Uterus (tissue), 4 donors: ENCODE measurements around the gene SNAI1. TPM values are rescaled to one million over a fixed set of nuclear protein-coding genes. Genes with fewer than 3 reads are reported as not detected.

Experiments used
- DNase-seq, 2 donors: peaks; one replicate each; pipeline ENCODE4 v3.0.0-alpha.2; 2019 to 2020
- H3K27ac ChIP-seq, 2 donors: fragments of 200-600 bp; sonication (generic); 1 replicate in 1 of 2; 2 replicates in 1 of 2; pipeline ENCODE4 v1.5.1; 2016 to 2018
- H3K27me3 ChIP-seq, 2 donors: fragments of 200-600 bp; sonication (generic); one replicate each; pipeline ENCODE4 v1.5.1; 2018 to 2019; ENCODE audit warnings: control low read depth in 1 of 2
- H3K36me3 ChIP-seq, 2 donors: fragments of 200-600 bp; sonication (generic); one replicate each; pipeline ENCODE4 v1.5.1; 2019; ENCODE audit warnings: control low read depth in 1 of 2
- H3K4me1 ChIP-seq, 2 donors: fragments of 200-600 bp; sonication (generic); one replicate each; pipeline ENCODE4 v1.5.1; 2018 to 2019; ENCODE audit warnings: control low read depth in 1 of 2
- H3K4me3 ChIP-seq, 2 donors: fragments of 200-600 bp; sonication (generic); 1 replicate in 1 of 2; 2 replicates in 1 of 2; pipeline ENCODE4 v1.5.1; 2018 to 2019; ENCODE audit warnings: mild to moderate bottlenecking in 1 of 2
- H3K9me3 ChIP-seq, 2 donors: fragments of 200-600 bp; sonication (generic); one replicate each; pipeline ENCODE4 v1.5.1; 2019; ENCODE audit warnings: control low read depth in 1 of 2
- POLR2A ChIP-seq, 2 donors: fragments of 450-650 bp; IDR thresholded peaks; one replicate each; pipeline ENCODE4 v1.6.1; 2016; ENCODE audit warnings: antibody characterized with exemption in 2 of 2, mild to moderate bottlenecking in 1 of 2, moderate library complexity in 1 of 2
- intact Hi-C: fragments of 100-400 bp; cut with DNase I; formaldehyde crosslinking; loops from one replicate; pipeline ENCODE4 v1.15.1; 2023; ENCODE audit warnings: low total_unique reads
- total RNA-seq, 4 donors: library from RNA; depleted of rRNA in 3 of 4; stranded (reverse); fragments of >200 nt in 3 of 4; gene quantifications; one replicate each; pipeline versions ENCODE4 v1.1.0 to v1.2.4, GENCODE V29; 2014 to 2023
- TF ChIP-seq, protein P1 (sequence below), 4 experiments: fragments of 200-600 bp in 2 of 4; fragments of 450-650 bp in 2 of 4; sonication (generic) in 2 of 4; IDR thresholded peaks; one replicate each; pipeline ENCODE4 v1.5.1; 2016 to 2019; ENCODE audit warnings: antibody characterized with exemption in 4 of 4, mild to moderate bottlenecking in 2 of 4, moderate library complexity in 1 of 4
- donor health status: DM: yes; HTN: yes; CAD: no.

The SNAI1 gene
- total RNA-seq, 4 donors from 2014 or later, result 1.0 to 15.4 (median 4.5) TPM

DNA sequence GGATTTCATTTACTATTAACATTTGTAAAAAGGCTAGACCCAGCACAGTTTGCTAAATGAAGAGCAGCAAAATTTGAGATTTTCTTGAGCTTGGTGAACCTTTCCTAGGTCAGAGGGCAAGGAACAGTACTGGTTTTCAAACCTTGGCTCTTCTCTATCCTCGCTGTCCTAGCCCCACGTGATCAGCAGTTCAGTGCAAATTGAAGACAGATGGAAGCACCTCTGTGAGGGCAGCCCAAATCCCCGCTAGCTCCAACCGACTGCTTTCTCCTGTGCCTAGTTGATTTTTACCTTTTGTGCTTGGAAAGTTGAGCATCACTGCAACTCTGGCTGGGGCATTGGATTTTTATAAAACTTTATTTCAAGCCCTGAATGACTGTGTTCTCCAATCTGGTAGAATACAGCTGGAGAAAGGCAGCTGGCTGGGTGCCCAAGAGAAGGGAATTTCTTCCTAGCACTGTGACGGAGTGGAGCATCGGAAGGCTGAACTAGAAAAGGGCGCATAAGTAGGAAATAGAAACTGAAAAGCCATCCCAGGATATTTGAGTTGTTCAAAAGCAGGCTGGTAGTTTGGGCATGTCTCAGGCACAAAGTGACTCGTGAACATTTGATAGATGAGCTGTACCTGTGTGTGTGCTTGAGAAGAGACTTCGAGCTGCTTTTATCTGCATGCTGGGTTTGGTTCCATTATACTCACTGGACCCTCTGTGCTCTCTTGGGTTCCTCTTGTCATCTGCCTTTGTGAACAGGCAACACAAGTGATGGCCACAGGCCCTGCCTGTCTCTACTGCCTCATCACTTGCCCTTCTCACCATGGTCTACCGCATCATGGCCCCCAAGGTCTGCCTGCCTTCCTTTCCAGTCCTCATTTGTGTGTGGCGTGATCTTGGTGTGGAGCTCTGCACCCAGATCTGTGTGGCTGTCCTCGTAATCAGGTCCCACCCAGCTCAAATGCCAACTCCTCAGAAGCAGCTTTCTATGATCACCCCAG lies 44.3 kb upstream of the SNAI1 start:
- no peak for TF ChIP-seq POLR2A (IDR thresholded peaks at IDR 0.05)
- TF ChIP-seq, protein P1, sequence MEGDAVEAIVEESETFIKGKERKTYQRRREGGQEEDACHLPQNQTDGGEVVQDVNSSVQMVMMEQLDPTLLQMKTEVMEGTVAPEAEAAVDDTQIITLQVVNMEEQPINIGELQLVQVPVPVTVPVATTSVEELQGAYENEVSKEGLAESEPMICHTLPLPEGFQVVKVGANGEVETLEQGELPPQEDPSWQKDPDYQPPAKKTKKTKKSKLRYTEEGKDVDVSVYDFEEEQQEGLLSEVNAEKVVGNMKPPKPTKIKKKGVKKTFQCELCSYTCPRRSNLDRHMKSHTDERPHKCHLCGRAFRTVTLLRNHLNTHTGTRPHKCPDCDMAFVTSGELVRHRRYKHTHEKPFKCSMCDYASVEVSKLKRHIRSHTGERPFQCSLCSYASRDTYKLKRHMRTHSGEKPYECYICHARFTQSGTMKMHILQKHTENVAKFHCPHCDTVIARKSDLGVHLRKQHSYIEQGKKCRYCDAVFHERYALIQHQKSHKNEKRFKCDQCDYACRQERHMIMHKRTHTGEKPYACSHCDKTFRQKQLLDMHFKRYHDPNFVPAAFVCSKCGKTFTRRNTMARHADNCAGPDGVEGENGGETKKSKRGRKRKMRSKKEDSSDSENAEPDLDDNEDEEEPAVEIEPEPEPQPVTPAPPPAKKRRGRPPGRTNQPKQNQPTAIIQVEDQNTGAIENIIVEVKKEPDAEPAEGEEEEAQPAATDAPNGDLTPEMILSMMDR (IDR thresholded peaks at IDR 0.05), result no peak
- Histone ChIP-seq H3K27ac (no peak overlapping the region), H3K4me1 (peaks cover 0 to 19% of the 10 kb centered on the region in 2 donors), H3K4me3 (no peak overlapping the region), H3K27me3 (no peaks in the 10 kb centered on the region), H3K36me3 (no peaks in the 10 kb centered on the region), H3K9me3 (no peaks in the 10 kb centered on the region)
- intact Hi-C loops, result no loop called here
- DNase-seq, result peak; percentile 52 to 60

DNA sequence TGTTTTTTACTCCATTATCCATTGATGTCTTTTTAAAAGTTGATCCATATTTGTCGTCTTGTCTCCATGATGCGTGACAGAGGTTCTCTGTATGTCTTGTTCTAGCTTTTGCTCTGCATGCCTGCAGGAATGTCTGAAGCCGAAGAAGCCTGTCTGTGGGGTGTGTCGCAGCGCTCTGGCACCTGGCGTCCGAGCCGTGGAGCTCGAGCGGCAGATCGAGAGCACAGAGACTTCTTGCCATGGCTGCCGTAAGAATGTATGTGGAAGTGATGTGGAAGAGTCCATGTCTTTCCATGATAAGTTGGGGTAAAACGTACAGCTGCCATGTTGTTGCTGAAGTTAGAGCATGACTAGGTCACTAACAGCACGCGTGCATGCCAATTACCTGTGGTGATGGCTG lies 41.3 kb upstream of the SNAI1 start:
- H3K27ac ChIP-seq, result no peak overlapping the region
- H3K27me3 ChIP-seq, result no peaks in the 10 kb centered on the region
- TF ChIP-seq, protein P1 (IDR thresholded peaks at IDR 0.05), result no peak
- TF ChIP-seq POLR2A (IDR thresholded peaks at IDR 0.05), result no peak
- H3K4me3 ChIP-seq, result no peak overlapping the region
- intact Hi-C loops, result no loop called here
- H3K36me3 ChIP-seq, result no peaks in the 10 kb centered on the region
- H3K9me3 ChIP-seq, result no peaks in the 10 kb centered on the region
- no peak for DNase-seq
- H3K4me1 ChIP-seq, result peaks cover 0 to 19% of the 10 kb centered on the region in 2 donors

DNA sequence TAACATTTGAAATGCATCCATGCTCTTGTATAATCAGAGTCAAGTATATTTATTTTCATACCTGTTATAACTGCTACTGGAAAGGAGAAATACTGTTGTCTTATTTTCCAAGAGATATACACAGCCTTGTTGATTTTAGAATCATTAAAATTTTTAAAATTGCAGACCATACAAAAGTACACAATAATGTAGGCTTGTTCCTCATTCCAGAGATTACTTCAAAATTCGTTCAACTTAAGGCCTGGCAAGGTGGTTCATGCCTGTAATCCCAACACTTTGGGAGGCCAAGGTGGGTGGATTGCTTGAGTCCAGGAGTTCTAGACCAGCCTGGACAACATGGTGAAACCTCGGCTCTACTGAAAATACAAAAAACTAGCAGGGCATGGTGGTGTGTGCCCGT lies 40.5 kb upstream of the SNAI1 start:
- Histone ChIP-seq H3K36me3 (no peaks in the 10 kb centered on the region), H3K27me3 (no peaks in the 10 kb centered on the region), H3K9me3 (no peaks in the 10 kb centered on the region), H3K4me1 (peaks cover 0 to 19% of the 10 kb centered on the region in 2 donors), H3K4me3 (no peak overlapping the region), H3K27ac (no peak overlapping the region)
- DNase-seq, result no peak
- TF ChIP-seq POLR2A (IDR thresholded peaks at IDR 0.05), result no peak
- TF ChIP-seq, protein P1 (IDR thresholded peaks at IDR 0.05), result no peak
- intact Hi-C loops, result no loop called here

DNA sequence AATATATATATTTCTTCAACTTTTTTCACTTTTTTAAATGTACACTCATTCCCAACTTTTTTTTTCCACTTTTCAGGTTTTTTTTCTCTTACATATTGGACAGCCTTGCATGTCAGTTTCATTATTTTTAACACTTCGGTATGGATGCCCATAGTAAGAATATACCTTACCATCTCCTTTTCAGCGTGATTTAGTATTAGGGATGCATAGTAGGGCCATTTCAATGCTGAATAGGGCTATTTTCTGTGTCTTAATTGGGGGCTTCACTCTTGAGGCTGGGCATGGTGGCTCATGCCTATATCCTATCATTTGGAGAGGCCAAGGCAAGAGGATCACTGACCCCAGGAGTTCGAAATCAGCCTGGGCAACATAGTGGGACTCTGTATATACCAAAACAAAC lies 39.8 kb upstream of the SNAI1 start:
- no peaks in the 10 kb centered on the region for H3K9me3 ChIP-seq
- TF ChIP-seq POLR2A (IDR thresholded peaks at IDR 0.05), result no peak
- TF ChIP-seq, protein P1 (IDR thresholded peaks at IDR 0.05), result no peak
- no peak for DNase-seq
- H3K4me1 ChIP-seq, result peaks cover 0 to 13% of the 10 kb centered on the region in 2 donors
- intact Hi-C loops, result no loop called here
- H3K27ac ChIP-seq, result no peak overlapping the region
- H3K36me3 ChIP-seq, result no peaks in the 10 kb centered on the region
- H3K4me3 ChIP-seq, result no peak overlapping the region
- H3K27me3 ChIP-seq, result no peaks in the 10 kb centered on the region

DNA sequence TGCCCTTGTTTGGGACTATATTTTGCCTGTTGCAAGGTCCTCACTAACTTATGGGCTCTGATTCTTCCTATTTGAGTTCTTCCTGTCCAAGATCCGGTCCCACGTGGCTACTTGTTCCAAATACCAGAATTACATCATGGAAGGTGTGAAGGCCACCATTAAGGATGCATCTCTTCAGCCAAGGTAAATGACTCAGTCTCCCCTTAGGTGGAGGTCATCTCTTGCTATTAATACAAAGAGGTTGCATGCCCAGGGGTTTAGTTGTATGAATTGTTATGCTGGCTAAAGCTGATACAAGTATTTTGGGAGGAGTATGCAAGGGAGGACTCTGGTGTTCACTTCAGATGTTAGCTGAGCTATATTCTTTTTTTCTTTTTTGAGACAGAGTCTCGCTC lies 37.5 kb upstream of the SNAI1 start:
- no peak overlapping the region for H3K27ac ChIP-seq
- intact Hi-C loops, result no loop called here
- no peaks in the 10 kb centered on the region for H3K36me3 ChIP-seq
- no peak overlapping the region for H3K4me3 ChIP-seq
- TF ChIP-seq, protein P1 (IDR thresholded peaks at IDR 0.05), result no peak
- no peak for TF ChIP-seq POLR2A (IDR thresholded peaks at IDR 0.05)
- no peak for DNase-seq
- H3K27me3 ChIP-seq, result no peaks in the 10 kb centered on the region
- no peaks in the 10 kb centered on the region for H3K4me1 ChIP-seq
- H3K9me3 ChIP-seq, result no peaks in the 10 kb centered on the region
